OCI-LY3 (cell line): Measurements from ENCODE around the gene GALNT18.

Experiments used
- CTCF ChIP-seq: fragments of 200-600, 300-600 bp; sonication (generic); IDR thresholded peaks from 2 replicates; pipeline ENCODE4 v1.5.1; 2014; ENCODE audit warnings: antibody characterized with exemption, low read length, low read depth
- EZH2phosphoT487 ChIP-seq: fragments of 200-600 bp; shearing (Covaris generic); IDR thresholded peaks from 2 replicates; pipeline ENCODE4 v1.6.1; 2018; ENCODE audit warnings: antibody characterized with exemption, mixed run types, low read depth

DNA sequence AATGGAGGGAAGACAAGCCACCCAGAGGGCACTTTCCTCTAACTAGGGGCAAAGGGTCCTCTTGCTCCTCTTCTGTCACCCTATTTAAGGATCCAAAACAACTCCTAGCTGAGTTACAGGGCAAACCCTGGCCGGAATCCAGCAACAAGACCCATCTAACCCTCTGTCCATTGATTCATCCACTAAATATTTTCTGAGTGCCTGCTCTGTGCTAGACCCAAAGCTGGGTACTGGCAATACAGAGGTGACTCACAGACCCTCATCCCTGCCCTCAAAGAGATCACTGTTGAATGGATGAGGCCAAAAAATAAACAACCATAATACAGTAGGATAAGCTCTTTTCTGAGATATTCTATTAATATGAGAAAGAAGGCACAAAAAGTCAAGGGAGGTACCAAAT is 4.3 kb upstream of the GALNT18 start:
- TF ChIP-seq CTCF (no peak), EZH2phosphoT487 (no peak)
